Measurements from ENCODE around the gene CHST13.

The CHST13 gene

GRCh38 chr3:126488886-126489569 is 34.9 kb upstream of the CHST13 start:
- DNase-seq: no peak

GRCh38 chr3:126490619-126491018 is 33.3 kb upstream of the CHST13 start:
- no peak for DNase-seq

- no peak for DNase-seq
Observed at GRCh38 chr3:126491221-126492013, 32.5 kb upstream of the CHST13 start.

- no peak for DNase-seq
Observed at GRCh38 chr3:126493051-126493450, 30.9 kb upstream of the CHST13 start.

GRCh38 chr3:126493739-126494138 is 30.2 kb upstream of the CHST13 start:
- DNase-seq: no peak

GRCh38 chr3:126494204-126494969 is 29.6 kb upstream of the CHST13 start:
- DNase-seq: no peak

DNA sequence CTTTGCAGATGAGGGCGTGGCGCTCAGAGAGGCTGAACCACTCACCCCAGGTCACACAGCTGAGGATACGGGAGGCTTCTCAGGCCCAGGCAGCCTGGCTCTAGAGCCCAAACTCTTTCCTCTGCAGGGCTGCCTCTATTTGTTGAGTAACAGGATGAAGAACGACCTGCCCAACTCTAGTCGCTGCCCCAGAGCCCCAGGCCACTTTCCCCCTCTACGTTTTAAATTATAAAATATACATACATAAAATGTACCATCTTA is 29.1 kb upstream of the CHST13 start:
- no peak for DNase-seq

- DNase-seq: no peak
Observed at GRCh38 chr3:126495786-126496185, 28.2 kb upstream of the CHST13 start.

GRCh38 chr3:126496894-126497850 is 26.8 kb upstream of the CHST13 start:
- no peak for DNase-seq

- no peak for DNase-seq
Observed at GRCh38 chr3:126497956-126498355, 26.0 kb upstream of the CHST13 start.

- DNase-seq: no peak
Observed at GRCh38 chr3:126498461-126498860, 25.5 kb upstream of the CHST13 start.

GRCh38 chr3:126498929-126499328 is 25.0 kb upstream of the CHST13 start:
- DNase-seq: no peak

- no peak for DNase-seq
Observed at GRCh38 chr3:126499401-126499800, 24.6 kb upstream of the CHST13 start.

DNA sequence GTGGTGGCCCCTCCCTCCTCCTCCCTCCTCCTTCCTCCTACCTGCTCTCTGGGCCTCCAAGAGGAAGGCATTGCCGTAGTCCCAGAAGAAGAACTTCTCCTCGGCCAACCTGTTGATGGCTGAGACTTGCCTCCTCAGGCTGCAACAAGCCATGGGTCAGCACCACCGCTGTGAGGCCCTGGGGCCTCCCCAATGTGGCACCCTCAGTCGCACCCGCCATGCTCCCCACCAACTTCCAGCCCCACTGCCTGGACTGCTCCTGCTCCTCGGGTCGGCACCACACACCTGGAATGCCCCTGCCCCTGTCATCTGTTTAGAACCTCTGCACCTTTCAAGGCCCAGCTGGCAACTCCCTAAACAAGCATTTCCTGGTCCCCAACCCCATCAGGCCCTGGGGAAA is 23.9 kb upstream of the CHST13 start:
- DNase-seq: no peak

GRCh38 chr3:126501054-126501453 is 22.9 kb upstream of the CHST13 start:
- DNase-seq: no peak

GRCh38 chr3:126501736-126502135 is 22.2 kb upstream of the CHST13 start:
- DNase-seq: no peak

DNA sequence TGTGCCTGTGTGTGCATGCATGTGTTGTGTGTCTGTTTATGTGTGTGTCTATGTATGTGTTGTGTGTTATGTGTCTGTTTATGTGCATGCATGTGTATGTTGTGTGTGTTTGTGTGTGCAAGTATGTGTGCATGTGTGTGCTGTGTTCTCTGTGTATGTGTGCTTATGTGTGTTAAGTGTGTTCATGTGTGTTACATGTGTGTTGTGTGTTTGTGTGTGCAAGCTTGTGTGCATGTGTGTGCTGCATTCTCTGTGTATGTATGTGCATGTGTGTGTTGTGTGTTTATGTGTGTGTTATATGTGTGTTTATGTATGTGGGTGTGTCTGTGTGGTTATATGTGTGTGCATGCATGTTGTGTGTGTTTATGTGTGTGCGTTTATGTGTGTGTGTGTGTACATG is 21.3 kb upstream of the CHST13 start:
- DNase-seq: no peak

GRCh38 chr3:126503701-126504100 is 20.3 kb upstream of the CHST13 start:
- DNase-seq: no peak

GRCh38 chr3:126507886-126508285 is 16.1 kb upstream of the CHST13 start:
- DNase-seq: no peak

DNA sequence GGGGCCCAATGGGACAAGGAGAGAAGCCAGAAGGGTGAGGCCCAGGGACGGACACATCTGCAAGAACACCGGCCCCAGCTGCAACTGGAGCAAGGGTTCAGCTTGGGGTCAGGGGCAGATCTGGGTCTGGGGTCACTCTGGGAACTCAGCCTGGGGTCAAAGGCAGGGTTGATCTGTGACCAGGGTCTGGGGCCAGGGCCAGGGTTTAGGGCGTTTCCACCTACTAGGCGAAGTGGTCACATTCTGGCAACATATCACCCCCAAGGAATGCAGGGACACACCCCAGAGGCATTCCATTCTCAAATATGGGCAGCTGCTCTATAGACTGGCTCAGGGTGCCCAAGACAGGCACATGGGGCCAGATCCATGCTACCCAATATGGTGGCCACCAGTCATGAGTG is 15.4 kb upstream of the CHST13 start:
- DNase-seq: no peak

GRCh38 chr3:126509597-126510307 is 14.2 kb upstream of the CHST13 start:
- no peak for DNase-seq

DNA sequence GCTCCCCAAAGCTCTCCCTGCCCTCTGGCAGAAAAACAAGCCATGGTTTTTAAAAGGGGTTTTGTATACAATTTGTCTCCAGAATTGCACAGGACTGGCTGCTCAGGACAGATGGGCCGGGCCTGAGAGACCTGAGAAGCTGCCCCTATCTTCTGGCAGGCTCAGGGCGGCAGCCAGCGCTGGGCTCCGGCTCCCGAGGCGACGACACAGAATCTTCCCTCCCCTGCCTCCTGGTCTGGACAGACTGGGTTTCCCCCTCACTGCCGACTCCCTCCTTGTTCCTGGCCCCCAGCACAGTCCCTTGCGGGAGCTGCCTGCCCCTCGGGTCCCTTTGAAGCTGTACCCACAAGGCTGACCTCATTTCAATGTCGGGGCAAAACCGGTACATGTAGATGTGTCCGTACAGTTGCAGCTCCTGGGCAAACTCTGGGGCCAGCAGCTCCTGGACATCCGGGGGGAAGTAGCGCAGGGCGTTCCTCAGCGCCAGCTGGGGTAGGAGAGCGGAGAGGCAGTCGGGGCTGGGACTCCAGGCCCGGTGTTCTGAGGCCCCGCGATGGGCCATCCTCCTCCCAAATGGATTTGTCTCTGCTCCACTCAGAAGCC is 13.5 kb upstream of the CHST13 start:
- DNase-seq: no peak

Data from activated naive CD4-positive, alpha-beta T cell treated with Interleukin-2 at 50 U/mL for 16 hours (primary cell).